HepG2 (cell line): ENCODE results near the gene FOXN3. TPM values are rescaled to one million over a fixed set of nuclear protein-coding genes. Genes with fewer than 3 reads are reported as not detected.

Experiments used
- ATAC-seq: fragments of 200-7000 bp; cut with Tn5 transposase; 3 replicates; pipeline ENCODE4 v1.9.1; 2020; ENCODE audit warnings: mild to moderate bottlenecking, moderate library complexity
- BruUV-seq: library from RNA; stranded (reverse); fragments of 400-500 nt; replicated peaks from 2 replicates; lab custom pipeline; 2021; lab: Mats Ljungman, UMichigan
- CTCF ChIA-PET: fragments of 300-600 bp; formaldehyde crosslinking; extraction: SDS; loops from one replicate; lab custom pipeline; 2021; ENCODE audit warnings: low total read pairs, inconsistent platforms, low intra/inter-chr PET ratio; lab: Yijun Ruan, JAX
- POLR2A ChIA-PET: fragments of 350-600 bp; sonication (Branson Sonifier 250); formaldehyde crosslinking; loops from one replicate; lab custom pipeline; 2020; ENCODE audit warnings: antibody characterized with exemption, inconsistent platforms; lab: Yijun Ruan, JAX
- DNase-seq: peaks from one replicate; pipeline ENCODE4 v3.0.0-alpha.2; 2015; ENCODE audit warnings: low spot score
- FAIRE-seq: peaks from 3 replicates; lab custom pipeline; 2011; peaks lifted over from hg19 to GRCh38; lab: Jason Lieb, UNC
- H2AFZ ChIP-seq: one replicate; pipeline ENCODE4 v1.6.1; 2011; ENCODE audit warnings: low read length, inconsistent platforms
- H3K27ac ChIP-seq: fragments of 300-600 bp; 3 replicates; pipeline ENCODE4 v1.8.0; 2011; ENCODE audit warnings: mixed run types, mild to moderate bottlenecking, mixed read lengths, low read length, inconsistent platforms; ENCODE audit not compliant: insufficient read depth; ENCODE audit errors: extremely low read length
- H3K27me3 ChIP-seq, 2 experiments: fragments of 200-600 bp in 1 of 2; 2 replicates in 1 of 2; 3 replicates in 1 of 2; pipeline versions ENCODE4 v1.6.0 to v1.8.0; 2011; ENCODE audit warnings: low read length in 2 of 2, mild to moderate bottlenecking in 2 of 2, moderate library complexity in 2 of 2, inconsistent platforms in 1 of 2; ENCODE audit not compliant: insufficient read depth in 2 of 2, control insufficient read depth in 1 of 2
- H3K36me3 ChIP-seq, 2 experiments: fragments of 200-600 bp in 1 of 2; replicated peaks in 1 of 2; 2 replicates in 1 of 2; 3 replicates in 1 of 2; pipeline versions ENCODE4 v1.5.1 to v1.8.0; 2011; ENCODE audit warnings: low read length in 2 of 2, inconsistent platforms in 1 of 2; ENCODE audit not compliant: insufficient read depth in 2 of 2, control insufficient read depth in 1 of 2
- H3K4me1 ChIP-seq: 2 replicates; pipeline ENCODE4 v1.5.1; 2012; ENCODE audit warnings: low read length, inconsistent platforms; ENCODE audit not compliant: insufficient read depth
- H3K4me2 ChIP-seq: 2 replicates; pipeline ENCODE4 v1.6.0; 2011; ENCODE audit warnings: low read depth, low read length, inconsistent platforms
- H3K4me3 ChIP-seq, 3 experiments: fragments of 200-600 bp in 1 of 3; sonication (generic), shearing (Covaris generic) in 1 of 3; replicated peaks in 1 of 3; 2 replicates each; pipeline ENCODE4 v1.5.1; 2011 to 2016; ENCODE audit warnings: low read length in 3 of 3, inconsistent platforms in 2 of 3, low read depth in 2 of 3, mild to moderate bottlenecking in 2 of 3, control low read depth in 1 of 3, mixed read lengths in 1 of 3; ENCODE audit not compliant: insufficient read depth in 1 of 3
- H3K79me2 ChIP-seq: one replicate; pipeline ENCODE4 v1.6.1; 2011; ENCODE audit warnings: low read length, inconsistent platforms; ENCODE audit not compliant: insufficient read depth
- H3K9ac ChIP-seq: 2 replicates; pipeline ENCODE4 v1.6.0; 2011; ENCODE audit warnings: mild to moderate bottlenecking, low read depth, low read length, inconsistent platforms; ENCODE audit not compliant: insufficient read depth
- H3K9me3 ChIP-seq: 2 replicates; pipeline ENCODE4 v1.5.1; 2012; ENCODE audit warnings: mild to moderate bottlenecking, low read length
- H4K20me1 ChIP-seq: 2 replicates; pipeline ENCODE4 v1.6.0; 2011; ENCODE audit warnings: inconsistent platforms, mild to moderate bottlenecking, low read length, moderate library complexity; ENCODE audit not compliant: insufficient read depth
- ARHGAP35 ChIP-seq: sonication (generic); formaldehyde crosslinking; IDR thresholded peaks from 2 replicates; pipeline ENCODE4 v1.9.0; 2022; ENCODE audit warnings: mild to moderate bottlenecking, inconsistent platforms, moderate library complexity, missing genetic modification reagents, borderline replicate concordance
- FOXA1 ChIP-seq, 2 experiments: fragments of 450-650 bp in 1 of 2; sonication (generic) in 1 of 2; formaldehyde crosslinking in 1 of 2; IDR thresholded peaks; 2 replicates each; pipeline versions ENCODE4 v1.4.0 to v1.6.1; 2016 to 2020; ENCODE audit warnings: missing genetic modification reagents in 1 of 2
- FOXA3 ChIP-seq: IDR thresholded peaks from 2 replicates; pipeline ENCODE4 v1.6.1; 2016; ENCODE audit warnings: missing genetic modification reagents, missing compliant biosample characterization
- FOXP1 ChIP-seq, 2 experiments: fragments of 450-650 bp in 1 of 2; IDR thresholded peaks; 2 replicates each; pipeline ENCODE4 v1.6.1; 2017 to 2018; ENCODE audit warnings: antibody characterized with exemption in 1 of 2
- HNRNPLL ChIP-seq: fragments of 200-400 bp; formaldehyde crosslinking; IDR thresholded peaks from 2 replicates; pipeline ENCODE4 v1.6.1; 2017; ENCODE audit warnings: mild to moderate bottlenecking, low read depth, low read length; ENCODE audit not compliant: poor library complexity, severe bottlenecking
- NR2F6 ChIP-seq, 2 experiments: IDR thresholded peaks; 2 replicates each; pipeline ENCODE4 v1.6.1; 2016; ENCODE audit warnings: antibody characterized with exemption in 1 of 2, mild to moderate bottlenecking in 1 of 2
- SMARCC2 ChIP-seq: fragments of 450-650 bp; IDR thresholded peaks from 2 replicates; pipeline ENCODE4 v1.6.1; 2017; ENCODE audit warnings: antibody characterized with exemption, mild to moderate bottlenecking
- SMARCE1 ChIP-seq: fragments of 450-650 bp; IDR thresholded peaks from 2 replicates; pipeline ENCODE4 v1.6.1; 2017; ENCODE audit warnings: borderline replicate concordance
- SNAPC2 ChIP-seq: sonication (generic); formaldehyde crosslinking; IDR thresholded peaks from 2 replicates; pipeline ENCODE4 v1.8.1; 2022; ENCODE audit warnings: mild to moderate bottlenecking, missing genetic modification reagents
- SP2 ChIP-seq: sonication (generic); formaldehyde crosslinking; IDR thresholded peaks from 2 replicates; pipeline ENCODE4 v1.5.1; 2020; ENCODE audit warnings: mild to moderate bottlenecking, missing genetic modification reagents
- ZNF331 ChIP-seq: sonication (generic); formaldehyde crosslinking; IDR thresholded peaks from 2 replicates; pipeline ENCODE4 v1.4.0; 2020; ENCODE audit warnings: missing genetic modification reagents
- ZNF383 ChIP-seq: sonication (generic); formaldehyde crosslinking; IDR thresholded peaks from 2 replicates; pipeline ENCODE4 v1.4.0; 2020; ENCODE audit warnings: missing genetic modification reagents, mild to moderate bottlenecking, borderline replicate concordance
- ZNF768 ChIP-seq: sonication (generic); formaldehyde crosslinking; IDR thresholded peaks from 2 replicates; pipeline ENCODE4 v1.4.0; 2020; ENCODE audit warnings: missing genetic modification reagents
- ZNF772 ChIP-seq: sonication (generic); formaldehyde crosslinking; IDR thresholded peaks from 2 replicates; pipeline ENCODE4 v1.5.0; 2020; ENCODE audit warnings: mild to moderate bottlenecking, missing genetic modification reagents
- ZNF782 ChIP-seq: sonication (generic); formaldehyde crosslinking; IDR thresholded peaks from 2 replicates; pipeline ENCODE4 v1.4.0; 2020; ENCODE audit warnings: missing genetic modification reagents, mild to moderate bottlenecking, borderline replicate concordance
- WGBS: methylation state at CpG from one replicate; pipeline ENCODE4 v1.1.6; 2017; ENCODE audit warnings: low lambda C conversion rate; 5-methylcytosine and 5-hydroxymethylcytosine counted together
- in situ Hi-C: cut with HindIII; loops from 2 replicates; pipeline ENCODE4 v1.10.0; 2017; ENCODE audit warnings: low pct_unique_long_range_greater_than_20kb; ENCODE audit not compliant: extremely low pct_ligation_motif_present
- intact Hi-C: fragments of 100-400 bp; cut with micrococcal nuclease; formaldehyde crosslinking; loops from one replicate; pipeline ENCODE4 v1.10.0; 2022; ENCODE audit not compliant: unreplicated experiment
- polyA plus RNA-seq, 8 experiments: library from polyadenylated mRNA; depleted of rRNA in 3 of 8; stranded (reverse) in 7 of 8; unstranded in 1 of 8; fragments of >200 nt; fragmentation: Illumina TruSeq in 4 of 8; extraction: Trizol in 4 of 8; gene quantifications; 2 replicates each; pipeline versions ENCODE4 v1.2.1 to v1.2.3, GENCODE V29; 2011 to 2016; ENCODE audit warnings: low read depth in 4 of 8, missing spikeins in 1 of 8, mixed read lengths in 1 of 8; ENCODE audit not compliant: insufficient read depth in 1 of 8
- total RNA-seq, 5 experiments: library from RNA; depleted of rRNA; stranded (reverse); fragments of >200 nt; fragmentation: Illumina TruSeq; extraction: Trizol; gene quantifications; 2 replicates each; pipeline ENCODE4 v1.2.3, GENCODE V29; 2016; ENCODE audit warnings: low read depth in 1 of 5
- TF ChIP-seq, protein P1 (sequence below): sonication (generic); formaldehyde crosslinking; IDR thresholded peaks from 2 replicates; pipeline ENCODE4 v1.4.0; 2020; ENCODE audit warnings: mild to moderate bottlenecking, low read depth, missing genetic modification reagents
- TF ChIP-seq, protein P2 (sequence below): sonication (generic); formaldehyde crosslinking; conservative IDR thresholded peaks from 2 replicates; pipeline ENCODE4 v1.8.1; 2023; ENCODE audit warnings: missing genetic modification reagents
- TF ChIP-seq, protein P3 (sequence below): sonication (generic); formaldehyde crosslinking; IDR thresholded peaks from 2 replicates; pipeline ENCODE4 v1.4.0; 2020; ENCODE audit warnings: mild to moderate bottlenecking, missing genetic modification reagents

The FOXN3 gene
- total and polyA plus RNA-seq, 2 of the 13 experiments (the other 11 are each of a cell fraction or from before 2014, with no cell fraction given), result 32.4 to 70.2 TPM

DNA sequence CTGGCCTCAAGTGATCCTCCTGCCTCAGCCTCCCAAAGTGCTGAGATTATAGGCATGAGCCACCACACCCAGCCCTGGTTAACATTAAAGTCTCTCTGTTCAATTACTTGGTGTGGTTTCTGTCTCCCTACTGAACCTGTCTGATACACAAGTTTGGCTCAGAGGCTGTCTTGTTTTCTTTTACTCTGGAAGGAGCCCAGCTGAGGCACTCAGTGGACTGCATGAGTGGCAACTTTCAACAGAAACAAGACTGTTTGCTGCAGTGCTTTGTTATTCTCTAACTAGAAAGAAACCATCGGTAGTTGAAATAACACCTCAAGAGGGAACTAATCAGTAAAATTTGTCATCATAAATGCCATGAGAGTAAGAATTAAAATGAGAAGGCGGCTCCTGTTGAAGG is 238.7 kb downstream of the FOXN3 start (continued):
- TF ChIP-seq, protein P1, sequence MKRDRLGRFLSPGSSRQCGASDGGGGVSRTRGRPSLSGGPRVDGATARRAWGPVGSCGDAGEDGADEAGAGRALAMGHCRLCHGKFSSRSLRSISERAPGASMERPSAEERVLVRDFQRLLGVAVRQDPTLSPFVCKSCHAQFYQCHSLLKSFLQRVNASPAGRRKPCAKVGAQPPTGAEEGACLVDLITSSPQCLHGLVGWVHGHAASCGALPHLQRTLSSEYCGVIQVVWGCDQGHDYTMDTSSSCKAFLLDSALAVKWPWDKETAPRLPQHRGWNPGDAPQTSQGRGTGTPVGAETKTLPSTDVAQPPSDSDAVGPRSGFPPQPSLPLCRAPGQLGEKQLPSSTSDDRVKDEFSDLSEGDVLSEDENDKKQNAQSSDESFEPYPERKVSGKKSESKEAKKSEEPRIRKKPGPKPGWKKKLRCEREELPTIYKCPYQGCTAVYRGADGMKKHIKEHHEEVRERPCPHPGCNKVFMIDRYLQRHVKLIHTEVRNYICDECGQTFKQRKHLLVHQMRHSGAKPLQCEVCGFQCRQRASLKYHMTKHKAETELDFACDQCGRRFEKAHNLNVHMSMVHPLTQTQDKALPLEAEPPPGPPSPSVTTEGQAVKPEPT, result no peak
- TF ChIP-seq ZNF772 (CRISPR knock-in tag), result no peak
- no peak for TF ChIP-seq ARHGAP35 (CRISPR knock-in tag)
- TF ChIP-seq ZNF768, result no peak
- no peak for TF ChIP-seq SMARCE1
- no peak for TF ChIP-seq SP2 (CRISPR knock-in tag)
- TF ChIP-seq SMARCC2, result no peak
- TF ChIP-seq HNRNPLL, result no peak

DNA sequence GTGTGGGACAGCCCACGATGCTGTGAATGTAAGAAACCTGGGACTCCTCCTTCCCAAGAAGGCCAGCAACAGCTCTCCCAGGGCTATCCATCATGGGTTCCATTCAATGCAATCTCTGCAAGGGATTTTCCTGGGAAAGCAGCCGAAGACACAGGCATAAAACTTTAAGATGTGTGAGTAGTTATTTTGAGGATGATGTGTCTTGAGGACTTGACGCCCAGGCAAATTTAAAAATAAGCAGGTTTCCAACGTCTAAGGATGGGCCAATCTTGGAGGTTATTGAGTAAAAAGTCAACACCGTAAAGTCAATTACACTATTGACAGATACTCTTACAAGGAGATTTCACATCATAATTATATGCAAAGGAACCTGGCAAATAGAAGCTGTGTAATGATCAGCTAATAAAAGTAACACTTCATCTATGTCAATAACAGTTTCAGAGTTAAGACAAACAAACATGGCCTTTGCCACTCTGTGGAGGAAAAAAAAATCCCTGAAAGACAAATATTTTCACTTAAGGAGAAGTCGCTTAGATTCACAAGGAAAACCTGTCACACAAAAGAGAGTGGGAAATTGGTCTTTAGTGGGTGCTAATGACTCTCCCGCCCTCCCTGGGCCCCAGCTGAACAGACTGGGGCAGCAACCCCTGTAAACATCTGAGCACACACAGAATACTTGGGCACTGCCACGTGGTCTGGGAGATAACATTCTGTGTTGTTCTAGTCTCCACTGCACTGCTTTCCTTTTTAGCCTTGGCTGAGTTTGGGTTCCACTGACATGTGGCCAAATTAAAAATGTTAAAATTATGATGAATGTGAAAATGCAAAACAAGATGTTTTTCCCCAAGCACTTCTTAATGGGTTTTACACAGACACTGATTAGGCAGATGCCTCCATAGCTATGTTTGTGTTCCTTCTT is 240.9 kb downstream of the FOXN3 start:
- Histone ChIP-seq H3K4me2 (no peak overlapping the region), H3K36me3 (peaks cover 12 to 68% of the 10 kb centered on the region in 2 experiments), H3K4me1 (peaks cover 19% of the 10 kb centered on the region), H3K9ac (no peak overlapping the region), H3K9me3 (peaks cover 19% of the 10 kb centered on the region), H2AFZ (no peak overlapping the region), H3K79me2 (no peaks in the 10 kb centered on the region), H4K20me1 (peaks cover 4% of the 10 kb centered on the region; the same call in 1 of the 2 replicates), H3K27me3 (no peaks in the 10 kb centered on the region), H3K27ac (no peak overlapping the region), H3K4me3 (no peak overlapping the region)
- no peak for ATAC-seq
- TF ChIP-seq FOXA3 (CRISPR knock-in tag) (0 out of 2 replicates have a peak, but pooled peaks have one; percentile 27), FOXA1 (IDR thresholded peaks at IDR 0.05) (no peak; the same call in 1 of the 2 replicates), FOXA1 (CRISPR knock-in tag; IDR thresholded peaks at IDR 0.05) (0 out of 2 replicates have a peak, but pooled peaks have one; percentile 6), ZNF782 (CRISPR knock-in tag) (no peak), SNAPC2 (CRISPR knock-in tag) (no peak), NR2F6 (IDR thresholded peaks at IDR 0.05) (0 out of 2 replicates have a peak, but pooled peaks have one; percentile 15), NR2F6 (CRISPR knock-in tag; IDR thresholded peaks at IDR 0.05) (no peak), ZNF383 (CRISPR knock-in tag) (no peak), ZNF331 (no peak), FOXP1 (IDR thresholded peaks at IDR 0.05) (no peak), FOXP1 (CRISPR knock-in tag; IDR thresholded peaks at IDR 0.05) (peak; percentile 44; the same call in 1 of the 2 replicates)
- TF ChIP-seq, protein P2, sequence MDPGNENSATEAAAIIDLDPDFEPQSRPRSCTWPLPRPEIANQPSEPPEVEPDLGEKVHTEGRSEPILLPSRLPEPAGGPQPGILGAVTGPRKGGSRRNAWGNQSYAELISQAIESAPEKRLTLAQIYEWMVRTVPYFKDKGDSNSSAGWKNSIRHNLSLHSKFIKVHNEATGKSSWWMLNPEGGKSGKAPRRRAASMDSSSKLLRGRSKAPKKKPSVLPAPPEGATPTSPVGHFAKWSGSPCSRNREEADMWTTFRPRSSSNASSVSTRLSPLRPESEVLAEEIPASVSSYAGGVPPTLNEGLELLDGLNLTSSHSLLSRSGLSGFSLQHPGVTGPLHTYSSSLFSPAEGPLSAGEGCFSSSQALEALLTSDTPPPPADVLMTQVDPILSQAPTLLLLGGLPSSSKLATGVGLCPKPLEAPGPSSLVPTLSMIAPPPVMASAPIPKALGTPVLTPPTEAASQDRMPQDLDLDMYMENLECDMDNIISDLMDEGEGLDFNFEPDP (CRISPR knock-in tag), result no peak
- TF ChIP-seq, protein P3, sequence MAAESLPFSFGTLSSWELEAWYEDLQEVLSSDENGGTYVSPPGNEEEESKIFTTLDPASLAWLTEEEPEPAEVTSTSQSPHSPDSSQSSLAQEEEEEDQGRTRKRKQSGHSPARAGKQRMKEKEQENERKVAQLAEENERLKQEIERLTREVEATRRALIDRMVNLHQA (CRISPR knock-in tag), result no peak
- 84% methylated on average over 8 of the region's 8 CpGs for WGBS
- in situ Hi-C loops (no loop called here), intact Hi-C loops (loop anchor here (5.0 kb wide), 1 partner anchor 134 kb away; no protein-coding TSS in a partner anchor)
- no peak for DNase-seq
- no TSS peak for BruUV-seq
- ChIA-PET CTCF (no interaction called here), POLR2A (interaction anchor here (1.3 kb wide), 1 partner anchor 135 kb away, joined by 4 read pairs; no protein-coding TSS in a partner anchor)
- FAIRE-seq, result peak; percentile 4
